Fibroblast of mammary gland (primary cell): ENCODE data around the gene MATK.
"Not testable (repeated sequence)": the region's sequence is repeated elsewhere in the genome, so short reads cannot be mapped to it uniquely, and the experiment has no call there.

Source experiments
- DNase-seq: peaks from one replicate; pipeline ENCODE4 v3.0.0-alpha.2; 2010; ENCODE audit warnings: low read depth
- H3K4me3 ChIP-seq: 2 replicates; pipeline ENCODE4 v1.5.1; 2011; ENCODE audit warnings: low read depth, mild to moderate bottlenecking, low read length, moderate library complexity; ENCODE audit not compliant: control insufficient read depth
- TF ChIP-seq, protein P1 (sequence below): conservative IDR thresholded peaks from 2 replicates; pipeline ENCODE4 v1.5.1; 2011; ENCODE audit warnings: low read depth, low read length, inconsistent platforms; ENCODE audit not compliant: control insufficient read depth, insufficient read depth

The MATK gene

DNA sequence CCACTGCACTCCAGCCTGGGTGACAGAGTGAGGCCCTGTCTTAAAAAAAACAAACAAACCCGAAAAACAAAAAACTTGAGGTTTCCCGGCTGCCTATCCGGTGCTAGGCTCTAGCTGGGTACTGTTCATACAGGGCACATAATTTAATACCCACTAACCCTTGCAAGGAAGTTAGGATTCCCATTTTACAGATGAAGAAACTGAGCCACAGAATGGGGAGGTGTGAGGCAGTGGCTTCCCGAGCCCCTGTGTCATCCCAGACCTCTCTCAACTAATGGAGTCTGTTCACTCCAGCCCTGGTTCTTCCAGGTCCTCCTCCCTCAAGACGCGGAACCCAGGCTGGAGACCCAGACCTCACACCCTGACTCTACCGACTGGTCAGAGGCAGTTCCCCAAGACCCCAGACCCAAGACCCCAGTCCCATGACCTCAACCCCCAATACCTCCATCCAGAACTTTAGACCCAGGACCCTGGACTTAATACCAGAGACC lies 25.3 kb downstream of the MATK start:
- DNase-seq: peak; percentile 17

DNA sequence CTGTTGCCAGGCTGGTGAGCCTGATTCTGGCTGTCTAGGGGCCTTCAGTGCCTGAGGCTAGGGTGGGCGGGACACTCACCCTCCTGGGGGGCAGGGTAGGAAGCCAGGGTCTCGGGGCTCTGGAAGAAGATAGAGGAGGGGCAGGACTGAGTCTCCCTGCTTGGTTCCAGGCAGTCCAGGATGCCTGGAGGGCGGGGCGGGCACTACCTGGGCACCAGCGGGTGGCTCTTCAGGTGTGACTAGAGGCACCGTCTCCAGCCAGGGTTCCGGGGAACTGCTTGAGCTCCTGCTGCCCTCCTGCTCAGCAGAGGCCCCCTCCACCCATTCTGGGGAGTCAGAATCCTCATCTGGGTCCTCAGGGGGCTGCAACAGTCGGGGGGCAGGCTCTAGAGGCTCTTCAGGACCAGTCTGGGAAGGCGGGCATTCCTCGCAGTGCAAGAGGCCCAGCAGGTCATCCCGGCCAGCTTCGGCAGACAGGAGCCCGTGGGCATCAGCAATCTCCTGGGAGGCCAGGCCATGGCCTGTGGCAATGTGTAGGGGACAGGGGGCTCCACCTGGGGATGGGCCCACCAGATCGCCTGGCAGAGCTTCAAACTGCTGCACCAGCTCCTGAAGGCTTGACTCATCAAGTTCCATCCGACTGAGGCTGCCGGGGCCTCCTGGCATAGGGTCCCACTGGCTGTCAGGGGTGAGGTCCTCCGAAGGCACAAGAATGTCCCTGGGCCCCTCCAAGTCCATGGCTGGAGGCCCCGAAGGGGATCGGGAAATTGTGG lies 26.5 kb downstream of the MATK start:
- no peak for DNase-seq
- TF ChIP-seq, protein P1, sequence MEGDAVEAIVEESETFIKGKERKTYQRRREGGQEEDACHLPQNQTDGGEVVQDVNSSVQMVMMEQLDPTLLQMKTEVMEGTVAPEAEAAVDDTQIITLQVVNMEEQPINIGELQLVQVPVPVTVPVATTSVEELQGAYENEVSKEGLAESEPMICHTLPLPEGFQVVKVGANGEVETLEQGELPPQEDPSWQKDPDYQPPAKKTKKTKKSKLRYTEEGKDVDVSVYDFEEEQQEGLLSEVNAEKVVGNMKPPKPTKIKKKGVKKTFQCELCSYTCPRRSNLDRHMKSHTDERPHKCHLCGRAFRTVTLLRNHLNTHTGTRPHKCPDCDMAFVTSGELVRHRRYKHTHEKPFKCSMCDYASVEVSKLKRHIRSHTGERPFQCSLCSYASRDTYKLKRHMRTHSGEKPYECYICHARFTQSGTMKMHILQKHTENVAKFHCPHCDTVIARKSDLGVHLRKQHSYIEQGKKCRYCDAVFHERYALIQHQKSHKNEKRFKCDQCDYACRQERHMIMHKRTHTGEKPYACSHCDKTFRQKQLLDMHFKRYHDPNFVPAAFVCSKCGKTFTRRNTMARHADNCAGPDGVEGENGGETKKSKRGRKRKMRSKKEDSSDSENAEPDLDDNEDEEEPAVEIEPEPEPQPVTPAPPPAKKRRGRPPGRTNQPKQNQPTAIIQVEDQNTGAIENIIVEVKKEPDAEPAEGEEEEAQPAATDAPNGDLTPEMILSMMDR: no peak
- H3K4me3 ChIP-seq: no peak overlapping the region

More for the DNA sequence above, 25.3 kb downstream of the MATK start:
- peak overlapping the region; percentile 99 for H3K4me3 ChIP-seq
- TF ChIP-seq, protein P1: no peak

DNA sequence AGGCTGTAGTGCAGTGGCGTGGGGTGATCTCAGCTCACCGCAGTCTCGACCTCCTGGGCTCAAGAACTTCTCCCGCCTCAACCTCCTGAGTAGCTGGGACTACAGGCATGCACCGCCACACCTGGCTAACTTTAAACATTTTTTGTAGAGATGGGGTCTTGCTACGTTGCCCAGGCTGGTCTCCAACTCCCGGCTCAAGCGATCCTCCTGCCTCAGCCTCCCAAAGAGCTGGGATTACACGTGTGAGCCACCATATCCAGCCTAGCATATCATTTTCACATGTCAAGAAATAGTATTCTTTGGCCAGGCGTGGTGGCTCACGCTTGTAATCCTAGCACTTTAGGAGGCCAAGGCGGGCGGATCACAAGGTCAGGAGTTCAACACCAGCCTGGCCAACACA lies 27.9 kb downstream of the MATK start:
- not testable (repeated sequence) for H3K4me3 ChIP-seq, DNase-seq

DNA sequence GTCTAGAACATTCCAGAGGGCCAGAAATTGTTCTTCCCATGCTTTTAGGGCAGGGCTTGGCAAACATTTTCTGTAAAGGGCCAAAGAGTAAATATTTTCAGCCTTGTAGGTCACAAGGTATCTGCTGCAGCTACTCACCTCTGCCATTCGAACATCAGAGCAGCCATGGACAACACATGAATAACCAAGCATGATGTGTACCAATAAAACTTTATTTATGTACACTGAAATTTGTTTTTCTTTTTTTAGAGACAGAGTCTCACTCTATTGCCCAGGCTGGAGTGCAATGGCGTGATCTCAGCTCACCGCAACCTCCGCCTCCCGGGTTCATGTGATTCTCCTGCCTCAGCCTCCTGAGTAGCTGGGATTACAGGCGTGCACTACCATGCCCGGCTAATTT lies 28.5 kb downstream of the MATK start:
- not testable (repeated sequence) for H3K4me3 ChIP-seq, DNase-seq

DNA sequence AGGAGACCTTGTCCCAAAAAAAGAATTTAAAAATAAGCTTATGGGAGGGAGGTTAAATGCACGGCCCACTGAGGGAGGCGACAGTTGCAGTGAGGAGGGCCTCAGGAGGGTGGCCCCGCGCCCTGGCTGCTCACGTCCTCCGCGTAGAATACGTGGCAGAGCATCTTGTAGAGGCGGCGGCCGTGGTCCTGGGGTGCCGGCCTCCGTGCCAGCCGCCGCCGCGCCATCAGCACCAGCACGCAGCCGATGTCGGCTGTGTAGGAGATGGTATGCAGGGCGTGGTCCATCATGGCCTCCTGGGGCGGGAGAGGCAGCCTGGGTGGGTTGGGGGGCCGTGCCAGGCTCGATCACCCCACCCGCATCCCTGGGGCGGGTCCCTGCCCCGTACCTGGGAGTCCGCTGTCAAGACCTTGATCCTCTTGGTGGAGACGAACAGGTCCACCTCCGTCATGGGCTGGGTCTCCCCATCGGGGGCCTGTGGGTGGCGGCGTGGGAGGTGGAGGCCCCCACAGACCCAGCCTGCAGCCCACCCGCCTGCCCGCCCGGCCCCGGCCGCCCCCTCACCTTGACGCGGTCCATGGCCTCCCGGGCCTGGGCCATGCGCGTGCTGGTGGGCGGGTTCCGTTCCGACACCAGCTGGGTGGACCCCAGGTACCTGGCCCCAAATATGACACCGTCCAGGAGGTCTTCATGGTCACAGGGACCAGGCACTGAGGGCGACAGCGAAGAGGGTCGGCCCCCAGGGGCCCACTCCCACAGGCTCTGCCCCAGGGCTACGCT lies 32.4 kb downstream of the MATK start:
- TF ChIP-seq, protein P1: no peak
- no peak for DNase-seq

DNA sequence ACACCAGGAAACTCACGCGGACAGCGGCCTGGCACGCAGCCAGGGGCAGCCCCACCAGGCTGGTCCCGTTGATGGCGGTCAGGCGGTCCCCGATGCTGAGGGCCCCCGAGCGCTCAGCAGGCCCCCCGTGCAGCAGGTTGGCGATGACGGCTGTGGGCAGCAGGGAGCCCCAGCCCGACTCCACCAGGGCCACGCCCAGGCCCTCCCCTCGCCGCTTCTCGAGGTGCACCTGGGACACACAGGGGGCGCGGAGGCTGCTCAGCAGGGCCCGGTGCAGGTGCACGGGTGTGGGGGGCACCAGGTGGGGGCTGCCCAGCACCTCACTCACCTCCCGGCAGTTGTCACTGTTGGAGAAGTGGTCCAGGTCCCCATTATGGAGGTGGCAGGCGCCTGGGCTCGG lies 33.7 kb downstream of the MATK start:
- H3K4me3 ChIP-seq: no peak overlapping the region
- DNase-seq: no peak
- TF ChIP-seq, protein P1: no peak

More for the DNA sequence above, 32.4 kb downstream of the MATK start:
- H3K4me3 ChIP-seq: no peak overlapping the region

DNA sequence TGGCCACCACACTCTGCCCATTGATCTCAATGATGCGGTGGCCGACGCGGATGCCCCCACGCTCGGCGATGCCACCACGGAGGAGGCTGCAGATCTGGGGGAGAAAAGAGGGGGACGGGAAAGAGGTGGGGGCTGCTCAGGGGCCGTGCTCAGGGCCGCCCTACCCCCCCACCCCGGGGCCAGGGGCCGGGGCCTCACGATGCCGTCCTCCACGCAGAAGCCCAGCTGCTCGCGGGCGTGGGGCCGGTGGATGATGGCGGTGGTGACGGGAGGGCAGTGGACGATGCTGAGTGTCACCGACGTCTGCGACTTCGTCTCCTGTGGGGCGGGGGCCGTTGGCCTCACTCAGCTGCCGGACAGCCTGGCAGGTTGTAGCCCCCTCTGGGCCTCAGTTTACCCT lies 34.9 kb downstream of the MATK start:
- TF ChIP-seq, protein P1: no peak
- H3K4me3 ChIP-seq: no peak overlapping the region
- no peak for DNase-seq
